Head of caudate nucleus (tissue), 42 donors: Measurements from ENCODE around the gene SPATA7.
"Not testable (repeated sequence)": the region's sequence is repeated elsewhere in the genome, so short reads cannot be mapped to it uniquely, and the experiment has no call there.

Source experiments
- DNase-seq, 42 donors: peaks; one replicate each; pipeline versions ENCODE4 v3.0.0 to v3.0.0-alpha.2; 2020 to 2021; ENCODE audit warnings: mixed read lengths in 7 of 42
- intact Hi-C: fragments of 100-400 bp; cut with DNase I; formaldehyde crosslinking; loops from one replicate; pipeline ENCODE4 v1.15.0; 2022

SPATA7 gene

GRCh38 chr14:88385212-88386101, at the start of gene SPATA7:
Gene SPATA7 (plus strand): TSS chr14:88385657. CDS start chr14:88385819, 162 bp downstream.
- peak; percentile 95 to 99 (median 97) for DNase-seq
- intact Hi-C loops: loop anchor here (10.0 kb wide), 1 partner anchor 169 kb away; the partner anchor contains the start of gene PTPN21

DNA sequence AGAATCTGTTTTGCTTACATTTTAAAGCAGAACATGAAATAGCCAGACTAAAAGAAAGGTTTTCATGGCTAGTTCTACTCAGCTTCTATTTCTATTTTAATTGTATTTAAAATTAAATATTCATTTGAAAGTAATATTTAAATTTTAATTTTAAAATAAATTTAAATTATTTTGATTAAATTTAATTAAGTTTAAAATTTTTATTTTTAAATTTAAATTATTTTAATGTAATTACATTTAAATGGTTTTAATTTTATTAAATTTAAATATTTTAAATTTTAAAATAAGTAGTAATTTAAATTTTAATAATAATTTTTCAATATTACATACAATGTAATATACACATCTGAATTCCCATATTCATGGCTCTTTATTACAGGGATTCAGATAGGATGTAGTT, 45.1 kb upstream of the SPATA7 start:
- intact Hi-C loops: no loop called here
- DNase-seq: no peak

DNA sequence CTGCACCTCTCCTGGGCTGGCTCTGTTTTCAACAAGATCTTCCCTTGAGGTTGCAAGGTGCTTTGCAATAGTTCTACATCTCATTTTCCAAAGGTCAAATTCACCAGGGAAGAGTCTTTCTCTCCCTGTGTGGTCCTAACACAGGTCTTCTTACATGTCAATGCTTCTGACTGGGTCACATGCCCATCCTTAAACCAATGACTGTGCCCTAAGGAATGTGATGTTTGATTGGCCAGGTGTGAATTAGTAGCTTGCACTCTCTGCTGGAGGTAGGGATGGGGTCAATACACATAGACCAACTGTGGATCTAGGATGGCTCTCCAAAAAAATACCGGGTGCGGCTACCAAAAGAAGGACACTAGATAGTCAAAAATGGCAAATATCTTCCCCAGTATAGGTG, 42.5 kb upstream of the SPATA7 start:
- no peak for DNase-seq
- intact Hi-C loops: no loop called here

GRCh38 chr14:88346048-88346639, 39.3 kb upstream of the SPATA7 start:
- DNase-seq: no peak
- intact Hi-C loops: no loop called here

- no peak for DNase-seq
- intact Hi-C loops: no loop called here
Measured at GRCh38 chr14:88348546-88348945, 36.9 kb upstream of the SPATA7 start.

DNA sequence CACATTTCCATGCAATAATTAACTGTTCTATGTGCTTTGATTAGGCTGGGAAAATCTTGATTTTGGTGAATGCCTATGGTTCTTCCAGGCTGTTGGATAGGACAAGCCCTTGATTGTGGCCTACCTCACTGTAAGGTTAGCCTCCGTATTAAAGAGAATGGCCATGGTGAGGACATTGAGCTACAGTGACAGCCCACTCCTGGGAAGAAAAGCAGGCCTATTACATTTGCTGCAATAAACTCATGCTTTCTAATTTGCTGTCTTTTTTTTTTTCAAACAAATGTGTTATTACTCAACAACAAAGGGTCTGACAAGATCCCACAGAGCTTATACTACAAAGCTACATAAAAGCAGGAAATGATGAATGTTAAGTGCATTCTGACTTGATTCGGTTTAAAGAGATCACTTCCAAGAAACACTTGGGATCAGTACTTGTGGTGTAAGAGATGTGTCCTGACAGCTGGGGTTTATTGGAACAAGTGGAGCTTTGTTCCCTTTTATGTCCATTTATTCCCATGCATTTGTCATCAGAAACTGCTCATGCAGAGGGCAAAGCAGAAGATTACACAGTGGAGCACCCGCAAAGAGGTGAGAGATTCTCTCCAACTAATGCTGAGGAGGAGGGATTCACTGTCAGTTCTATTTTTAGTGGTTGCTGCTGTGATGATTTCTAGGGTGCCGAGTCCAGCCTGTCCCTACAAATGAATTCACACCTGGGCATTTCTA, 33.3 kb upstream of the SPATA7 start:
- DNase-seq: peak in 16 of 42 donors; percentile 10 to 72 (median 28)
- intact Hi-C loops: no loop called here

DNA sequence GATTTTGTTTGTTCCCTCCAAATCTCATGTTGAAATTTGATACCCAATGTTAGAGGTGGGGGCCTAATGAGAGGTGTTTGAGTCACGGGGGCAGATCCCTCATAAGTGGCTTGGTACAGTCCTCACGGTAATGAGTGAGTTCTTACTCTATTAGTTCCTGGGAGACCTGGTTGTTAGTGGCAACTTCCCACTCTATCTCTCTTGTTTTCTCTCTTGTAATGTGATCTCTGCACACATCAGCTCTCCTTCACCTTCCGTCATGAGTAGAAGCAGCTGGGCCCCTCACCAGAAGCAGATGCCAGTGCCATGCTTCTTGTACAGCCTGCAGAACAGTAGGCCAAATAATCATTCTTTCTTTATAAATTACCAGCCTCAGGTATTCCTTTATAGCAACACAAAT, 32.8 kb upstream of the SPATA7 start:
- no peak for DNase-seq
- intact Hi-C loops: no loop called here

- no peak for DNase-seq
- intact Hi-C loops: no loop called here
Measured at GRCh38 chr14:88354358-88354757, 31.1 kb upstream of the SPATA7 start.

GRCh38 chr14:88359500-88359899, 26.0 kb upstream of the SPATA7 start:
- peak in 24 of 42 donors; percentile 16 to 74 (median 42) for DNase-seq

GRCh38 chr14:88363644-88364043, 21.8 kb upstream of the SPATA7 start:
- intact Hi-C loops: no loop called here
- DNase-seq: no peak

More at GRCh38 chr14:88359500-88359899, 26.0 kb upstream of the SPATA7 start:
- intact Hi-C loops: no loop called here

DNA sequence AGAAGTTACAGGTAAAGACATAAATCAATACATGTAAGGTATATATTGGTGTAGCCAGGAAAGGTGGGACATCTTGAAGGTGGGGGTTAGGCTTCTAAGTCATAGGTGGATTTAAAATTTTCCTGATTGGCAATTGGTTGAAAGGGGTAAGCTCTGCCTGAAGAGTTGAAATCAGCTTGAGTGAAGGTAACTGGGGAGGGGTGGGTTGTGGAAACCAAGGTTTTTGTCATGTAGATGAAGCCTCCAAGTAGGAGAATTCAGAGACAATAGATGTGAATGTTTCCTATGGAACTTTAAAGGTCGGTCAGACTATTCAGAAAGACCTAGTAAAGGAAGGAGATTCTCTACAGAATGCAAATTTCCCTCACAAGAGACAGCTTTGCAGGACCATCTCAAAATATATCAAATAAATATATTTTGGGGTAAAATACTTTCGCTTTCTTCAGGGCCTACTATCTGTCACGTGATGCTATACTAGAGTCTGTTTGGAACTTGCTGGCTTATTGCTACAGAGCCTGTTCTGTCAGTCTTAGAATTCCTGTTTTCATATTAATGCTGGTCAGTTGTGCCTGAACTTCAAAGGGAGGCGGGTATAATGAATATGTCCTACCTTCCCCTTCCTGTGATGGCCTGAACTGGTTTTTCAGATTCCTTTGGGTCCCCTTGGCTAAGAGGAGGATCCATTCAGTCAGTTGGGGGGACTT, 20.6 kb upstream of the SPATA7 start:
- DNase-seq: no peak
- intact Hi-C loops: no loop called here

GRCh38 chr14:88369496-88369895, 16.0 kb upstream of the SPATA7 start:
- intact Hi-C loops: no loop called here
- no peak for DNase-seq

DNA sequence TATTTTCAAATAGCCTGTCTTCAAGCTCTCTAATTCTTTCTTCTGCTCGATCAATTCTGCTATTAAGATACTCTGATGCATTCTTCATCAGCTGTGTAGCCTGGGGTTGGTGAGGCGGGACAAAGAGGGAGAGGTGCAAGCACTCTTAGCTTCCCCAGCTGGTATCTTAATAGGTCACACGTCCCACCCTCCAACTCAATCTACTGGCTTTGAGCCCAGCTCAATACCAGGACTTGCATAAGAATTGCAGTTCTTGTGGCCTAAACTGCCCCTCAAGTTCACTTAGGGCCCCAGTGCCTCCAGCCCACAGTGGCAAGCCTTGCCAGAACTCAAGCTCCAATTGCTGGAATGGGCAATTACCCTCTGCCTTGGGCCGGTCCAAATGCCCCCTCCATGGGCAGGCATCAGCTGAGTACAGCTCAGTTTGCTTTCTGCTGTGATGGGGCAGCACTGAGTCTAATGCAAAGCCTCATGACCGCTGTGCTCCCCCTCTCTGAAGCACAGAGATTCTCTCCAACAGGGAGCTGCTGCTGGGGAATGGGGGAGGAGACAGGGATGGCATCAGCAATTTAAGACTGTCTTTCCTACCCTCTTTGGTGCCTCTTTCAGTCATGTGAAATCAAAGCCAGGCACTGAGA, 5.6 kb upstream of the SPATA7 start:
- DNase-seq: peak in 7 of 42 donors; percentile 2 to 41 (median 26)
- intact Hi-C loops: loop anchor here (5.0 to 10.0 kb wide), 2 partner anchors 175 to 193 kb away; partner anchors contain the start of gene PTPN21

DNA sequence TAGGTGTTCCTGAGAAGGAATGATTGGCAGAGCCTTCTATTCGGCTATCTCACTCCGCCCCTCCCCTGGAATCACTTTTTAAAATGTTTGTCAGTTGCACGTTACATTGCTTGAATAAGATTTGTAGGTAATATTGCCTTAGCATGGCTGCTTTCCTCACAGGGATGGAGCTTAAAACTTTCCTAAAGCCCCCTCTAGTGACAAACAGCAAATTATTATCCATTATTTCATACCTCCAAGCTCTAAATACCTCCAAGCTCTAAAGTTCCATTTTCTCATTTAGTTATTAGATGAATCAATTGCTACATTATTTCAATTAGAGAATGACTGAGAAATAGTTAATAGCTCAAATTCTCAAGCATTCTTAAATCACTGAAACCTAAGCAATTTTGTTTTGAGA, 5.1 kb upstream of the SPATA7 start:
- intact Hi-C loops: loop anchor here (5.0 to 10.0 kb wide), 2 partner anchors 174 to 193 kb away; partner anchors contain the start of gene PTPN21
- DNase-seq: peak in 2 of 42 donors; percentile 5 to 36

GRCh38 chr14:88381634-88382033, 3.8 kb upstream of the SPATA7 start:
- intact Hi-C loops: loop anchor here (5.0 to 10.0 kb wide), 2 partner anchors 173 to 194 kb away; partner anchors contain the start of gene PTPN21

DNA sequence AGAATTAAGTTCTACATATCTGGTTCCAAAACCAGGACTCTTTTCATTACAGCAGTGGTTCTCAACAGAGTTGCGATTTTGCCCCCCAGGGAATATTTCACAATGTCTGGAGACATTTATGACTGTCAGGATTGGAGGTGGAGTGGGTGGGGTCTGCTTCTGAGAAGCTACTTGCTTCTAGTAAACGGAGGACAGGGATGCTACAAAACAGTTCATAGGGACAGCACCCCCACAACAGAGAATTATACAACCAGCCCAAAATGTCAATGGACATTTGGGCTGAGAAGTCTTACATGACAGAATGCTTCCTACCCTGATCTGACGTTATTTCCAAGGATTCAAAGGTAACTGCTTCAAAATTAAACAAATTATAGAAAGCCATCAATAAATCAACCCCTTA, 739 bp upstream of the SPATA7 start:
- peak in 8 of 42 donors; percentile 5 to 41 (median 14) for DNase-seq
- intact Hi-C loops: loop anchor here (5.0 to 10.0 kb wide), 2 partner anchors 170 to 197 kb away; partner anchors contain the start of gene PTPN21

More at GRCh38 chr14:88381634-88382033, 3.8 kb upstream of the SPATA7 start:
- DNase-seq: not testable (repeated sequence)

DNA sequence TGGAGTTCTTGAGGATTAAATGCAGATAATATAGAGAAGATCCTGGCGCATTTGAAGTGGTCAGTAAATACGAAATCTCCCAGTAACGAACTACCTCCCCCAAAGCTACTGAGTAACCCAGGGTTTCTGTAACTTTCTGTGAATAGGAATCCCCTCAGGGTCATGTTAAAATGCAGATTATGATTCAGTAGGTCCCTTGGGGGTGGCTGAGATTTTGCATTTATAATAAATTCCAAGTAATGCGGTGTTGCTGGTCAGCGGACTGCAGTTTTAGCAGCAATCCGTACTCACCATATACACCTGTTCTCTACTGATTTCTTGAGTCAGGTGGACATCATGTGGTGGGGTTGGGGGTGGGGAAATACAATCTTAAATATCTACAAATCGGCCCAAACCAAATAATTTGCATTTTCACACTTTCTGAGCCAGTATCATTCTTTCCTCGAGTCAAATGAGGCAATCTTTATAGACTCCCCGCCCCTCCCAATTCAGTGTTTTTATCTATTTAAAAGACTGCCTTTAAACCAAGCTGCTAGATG, 868 bp downstream of the SPATA7 start:
- peak in 1 of 42 donors; percentile 7 for DNase-seq
- intact Hi-C loops: loop anchor here (10.0 kb wide), 1 partner anchor 168 kb away; the partner anchor contains the start of gene PTPN21
